HEK293 (cell line): ENCODE data around the gene PCMT1.
A peak's percentile ranks its signal among the peaks of the same experiment; 100 is the strongest.

Experiments
- CTCF ChIP-seq: fragments of 450-650 bp; formaldehyde crosslinking; IDR thresholded peaks from 2 replicates; pipeline ENCODE4 v1.5.1; 2016; ENCODE audit warnings: missing biosample characterization, missing genetic modification characterization
- FEZF1 ChIP-seq: fragments of 450-650 bp; formaldehyde crosslinking; IDR thresholded peaks from 2 replicates; pipeline ENCODE4 v1.5.1; 2016; ENCODE audit warnings: missing biosample characterization, missing genetic modification characterization
- KLF1 ChIP-seq: fragments of 450-650 bp; formaldehyde crosslinking; IDR thresholded peaks from 2 replicates; pipeline ENCODE4 v1.5.1; 2016; ENCODE audit warnings: missing biosample characterization, missing genetic modification characterization
- PRDM10 ChIP-seq: fragments of 450-650 bp; formaldehyde crosslinking; IDR thresholded peaks from 2 replicates; pipeline ENCODE4 v1.5.1; 2016; ENCODE audit warnings: missing biosample characterization, missing genetic modification characterization
- RBAK ChIP-seq: fragments of 450-650 bp; formaldehyde crosslinking; IDR thresholded peaks from 2 replicates; pipeline ENCODE4 v1.5.1; 2016; ENCODE audit warnings: missing biosample characterization, missing genetic modification characterization
- SCRT2 ChIP-seq: fragments of 450-650 bp; formaldehyde crosslinking; IDR thresholded peaks from 2 replicates; pipeline ENCODE4 v1.5.1; 2016; ENCODE audit warnings: missing biosample characterization, missing genetic modification characterization
- SP3 ChIP-seq: fragments of 450-650 bp; formaldehyde crosslinking; IDR thresholded peaks from 2 replicates; pipeline ENCODE4 v1.5.1; 2016; ENCODE audit warnings: missing biosample characterization, missing genetic modification characterization
- SP7 ChIP-seq: fragments of 450-650 bp; formaldehyde crosslinking; IDR thresholded peaks from 2 replicates; pipeline ENCODE4 v1.5.1; 2016; ENCODE audit warnings: missing biosample characterization, missing genetic modification characterization
- YY1 ChIP-seq: fragments of 450-650 bp; formaldehyde crosslinking; IDR thresholded peaks from 2 replicates; pipeline ENCODE4 v1.5.1; 2018; ENCODE audit warnings: missing biosample characterization, missing genetic modification characterization
- ZBTB48 ChIP-seq: fragments of 450-650 bp; formaldehyde crosslinking; IDR thresholded peaks from 2 replicates; pipeline ENCODE4 v1.5.1; 2016; ENCODE audit warnings: missing biosample characterization, missing genetic modification characterization
- ZEB2 ChIP-seq: fragments of 450-650 bp; formaldehyde crosslinking; IDR thresholded peaks from 2 replicates; pipeline ENCODE4 v1.5.1; 2016; ENCODE audit warnings: missing biosample characterization, missing genetic modification characterization
- ZFP3 ChIP-seq: fragments of 450-650 bp; formaldehyde crosslinking; IDR thresholded peaks from 2 replicates; pipeline ENCODE4 v1.5.1; 2016; ENCODE audit warnings: low read depth, missing biosample characterization, missing genetic modification characterization
- ZFP41 ChIP-seq: fragments of 450-650 bp; formaldehyde crosslinking; IDR thresholded peaks from 2 replicates; pipeline ENCODE4 v1.5.1; 2016; ENCODE audit warnings: missing biosample characterization, missing genetic modification characterization, borderline replicate concordance
- ZNF121 ChIP-seq: fragments of 450-650 bp; formaldehyde crosslinking; IDR thresholded peaks from 2 replicates; pipeline ENCODE4 v1.5.1; 2016; ENCODE audit warnings: missing biosample characterization, missing genetic modification characterization
- ZNF16 ChIP-seq: fragments of 450-650 bp; formaldehyde crosslinking; IDR thresholded peaks from 2 replicates; pipeline ENCODE4 v1.5.1; 2016; ENCODE audit warnings: low read depth, missing biosample characterization, missing genetic modification characterization
- ZNF19 ChIP-seq: fragments of 450-650 bp; formaldehyde crosslinking; IDR thresholded peaks from 2 replicates; pipeline ENCODE4; 2016; ENCODE audit warnings: missing biosample characterization, missing genetic modification characterization, low read depth
- ZNF37A ChIP-seq: fragments of 450-650 bp; IDR thresholded peaks from 2 replicates; pipeline ENCODE4 v1.5.1; 2018; ENCODE audit warnings: missing biosample characterization, missing genetic modification characterization
- ZNF48 ChIP-seq: fragments of 450-650 bp; formaldehyde crosslinking; IDR thresholded peaks from 2 replicates; pipeline ENCODE4 v1.5.1; 2016; ENCODE audit warnings: missing biosample characterization, missing genetic modification characterization
- ZNF548 ChIP-seq: fragments of 450-650 bp; formaldehyde crosslinking; IDR thresholded peaks from 2 replicates; pipeline ENCODE4 v1.5.1; 2016; ENCODE audit warnings: missing biosample characterization, missing genetic modification characterization
- ZNF560 ChIP-seq: fragments of 450-650 bp; formaldehyde crosslinking; IDR thresholded peaks from 2 replicates; pipeline ENCODE4 v1.5.1; 2017; ENCODE audit warnings: missing biosample characterization, missing genetic modification characterization, borderline replicate concordance
- ZNF561 ChIP-seq: fragments of 450-650 bp; IDR thresholded peaks from 2 replicates; pipeline ENCODE4 v1.5.1; 2018; ENCODE audit warnings: missing biosample characterization, missing genetic modification characterization, borderline replicate concordance
- ZNF596 ChIP-seq: fragments of 450-650 bp; IDR thresholded peaks from 2 replicates; pipeline ENCODE4 v1.5.0; 2018; ENCODE audit warnings: missing biosample characterization, mild to moderate bottlenecking, missing genetic modification characterization, moderate library complexity
- ZNF623 ChIP-seq: fragments of 450-650 bp; formaldehyde crosslinking; IDR thresholded peaks from 2 replicates; pipeline ENCODE4 v1.5.1; 2016; ENCODE audit warnings: missing biosample characterization, missing genetic modification characterization
- ZNF660 ChIP-seq: fragments of 450-650 bp; IDR thresholded peaks from 2 replicates; pipeline ENCODE4 v1.5.1; 2018; ENCODE audit warnings: missing biosample characterization, mild to moderate bottlenecking, missing genetic modification characterization
- ZNF701 ChIP-seq: fragments of 450-650 bp; formaldehyde crosslinking; IDR thresholded peaks from 2 replicates; pipeline ENCODE4 v1.5.1; 2016; ENCODE audit warnings: missing biosample characterization, missing genetic modification characterization
- ZNF707 ChIP-seq: fragments of 450-650 bp; formaldehyde crosslinking; IDR thresholded peaks from 2 replicates; pipeline ENCODE4 v1.5.1; 2016; ENCODE audit warnings: missing biosample characterization, missing genetic modification characterization
- TF ChIP-seq, protein P1 (sequence below): fragments of 450-650 bp; formaldehyde crosslinking; IDR thresholded peaks from 2 replicates; pipeline ENCODE4 v1.5.1; 2016; ENCODE audit warnings: missing biosample characterization, missing genetic modification characterization, borderline replicate concordance
- TF ChIP-seq, protein P2 (sequence below): fragments of 450-650 bp; formaldehyde crosslinking; IDR thresholded peaks from 2 replicates; pipeline ENCODE4 v1.5.1; 2017; ENCODE audit warnings: missing biosample characterization, missing genetic modification characterization

Gene PCMT1

GRCh38 chr6:149840345-149841075 lies 91.0 kb downstream of the PCMT1 start (continued):
- TF ChIP-seq ZNF37A (tag by site-specific recombination): no peak
- 0 out of 2 replicates have a peak, but pooled peaks have one; percentile 25 for TF ChIP-seq ZNF660 (tag by site-specific recombination)
- TF ChIP-seq KLF1 (tag by site-specific recombination): no peak
- 0 out of 2 replicates have a peak, but pooled peaks have one; percentile 19 for TF ChIP-seq PRDM10 (tag by site-specific recombination)
- TF ChIP-seq ZNF596 (tag by site-specific recombination): no peak
- TF ChIP-seq, protein P1, sequence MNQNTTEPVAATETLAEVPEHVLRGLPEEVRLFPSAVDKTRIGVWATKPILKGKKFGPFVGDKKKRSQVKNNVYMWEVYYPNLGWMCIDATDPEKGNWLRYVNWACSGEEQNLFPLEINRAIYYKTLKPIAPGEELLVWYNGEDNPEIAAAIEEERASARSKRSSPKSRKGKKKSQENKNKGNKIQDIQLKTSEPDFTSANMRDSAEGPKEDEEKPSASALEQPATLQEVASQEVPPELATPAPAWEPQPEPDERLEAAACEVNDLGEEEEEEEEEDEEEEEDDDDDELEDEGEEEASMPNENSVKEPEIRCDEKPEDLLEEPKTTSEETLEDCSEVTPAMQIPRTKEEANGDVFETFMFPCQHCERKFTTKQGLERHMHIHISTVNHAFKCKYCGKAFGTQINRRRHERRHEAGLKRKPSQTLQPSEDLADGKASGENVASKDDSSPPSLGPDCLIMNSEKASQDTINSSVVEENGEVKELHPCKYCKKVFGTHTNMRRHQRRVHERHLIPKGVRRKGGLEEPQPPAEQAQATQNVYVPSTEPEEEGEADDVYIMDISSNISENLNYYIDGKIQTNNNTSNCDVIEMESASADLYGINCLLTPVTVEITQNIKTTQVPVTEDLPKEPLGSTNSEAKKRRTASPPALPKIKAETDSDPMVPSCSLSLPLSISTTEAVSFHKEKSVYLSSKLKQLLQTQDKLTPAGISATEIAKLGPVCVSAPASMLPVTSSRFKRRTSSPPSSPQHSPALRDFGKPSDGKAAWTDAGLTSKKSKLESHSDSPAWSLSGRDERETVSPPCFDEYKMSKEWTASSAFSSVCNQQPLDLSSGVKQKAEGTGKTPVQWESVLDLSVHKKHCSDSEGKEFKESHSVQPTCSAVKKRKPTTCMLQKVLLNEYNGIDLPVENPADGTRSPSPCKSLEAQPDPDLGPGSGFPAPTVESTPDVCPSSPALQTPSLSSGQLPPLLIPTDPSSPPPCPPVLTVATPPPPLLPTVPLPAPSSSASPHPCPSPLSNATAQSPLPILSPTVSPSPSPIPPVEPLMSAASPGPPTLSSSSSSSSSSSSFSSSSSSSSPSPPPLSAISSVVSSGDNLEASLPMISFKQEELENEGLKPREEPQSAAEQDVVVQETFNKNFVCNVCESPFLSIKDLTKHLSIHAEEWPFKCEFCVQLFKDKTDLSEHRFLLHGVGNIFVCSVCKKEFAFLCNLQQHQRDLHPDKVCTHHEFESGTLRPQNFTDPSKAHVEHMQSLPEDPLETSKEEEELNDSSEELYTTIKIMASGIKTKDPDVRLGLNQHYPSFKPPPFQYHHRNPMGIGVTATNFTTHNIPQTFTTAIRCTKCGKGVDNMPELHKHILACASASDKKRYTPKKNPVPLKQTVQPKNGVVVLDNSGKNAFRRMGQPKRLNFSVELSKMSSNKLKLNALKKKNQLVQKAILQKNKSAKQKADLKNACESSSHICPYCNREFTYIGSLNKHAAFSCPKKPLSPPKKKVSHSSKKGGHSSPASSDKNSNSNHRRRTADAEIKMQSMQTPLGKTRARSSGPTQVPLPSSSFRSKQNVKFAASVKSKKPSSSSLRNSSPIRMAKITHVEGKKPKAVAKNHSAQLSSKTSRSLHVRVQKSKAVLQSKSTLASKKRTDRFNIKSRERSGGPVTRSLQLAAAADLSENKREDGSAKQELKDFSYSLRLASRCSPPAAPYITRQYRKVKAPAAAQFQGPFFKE (tag by site-specific recombination): no peak
- TF ChIP-seq ZNF560 (tag by site-specific recombination): no peak
- no peak for TF ChIP-seq ZFP41 (tag by site-specific recombination)
- TF ChIP-seq, protein P2, sequence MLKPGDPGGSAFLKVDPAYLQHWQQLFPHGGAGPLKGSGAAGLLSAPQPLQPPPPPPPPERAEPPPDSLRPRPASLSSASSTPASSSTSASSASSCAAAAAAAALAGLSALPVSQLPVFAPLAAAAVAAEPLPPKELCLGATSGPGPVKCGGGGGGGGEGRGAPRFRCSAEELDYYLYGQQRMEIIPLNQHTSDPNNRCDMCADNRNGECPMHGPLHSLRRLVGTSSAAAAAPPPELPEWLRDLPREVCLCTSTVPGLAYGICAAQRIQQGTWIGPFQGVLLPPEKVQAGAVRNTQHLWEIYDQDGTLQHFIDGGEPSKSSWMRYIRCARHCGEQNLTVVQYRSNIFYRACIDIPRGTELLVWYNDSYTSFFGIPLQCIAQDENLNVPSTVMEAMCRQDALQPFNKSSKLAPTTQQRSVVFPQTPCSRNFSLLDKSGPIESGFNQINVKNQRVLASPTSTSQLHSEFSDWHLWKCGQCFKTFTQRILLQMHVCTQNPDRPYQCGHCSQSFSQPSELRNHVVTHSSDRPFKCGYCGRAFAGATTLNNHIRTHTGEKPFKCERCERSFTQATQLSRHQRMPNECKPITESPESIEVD (tag by site-specific recombination): no peak
- no peak for TF ChIP-seq ZNF19 (tag by site-specific recombination)
- TF ChIP-seq ZNF561: no peak; the same call in 1 of the 2 replicates
- no peak for TF ChIP-seq RBAK (tag by site-specific recombination)
- TF ChIP-seq ZNF623 (tag by site-specific recombination): no peak
- no peak for TF ChIP-seq ZNF48 (tag by site-specific recombination)
- 0 out of 2 replicates have a peak, but pooled peaks have one; percentile 26 for TF ChIP-seq SP3 (tag by site-specific recombination)
- no peak for TF ChIP-seq YY1 (tag by site-specific recombination)
- no peak for TF ChIP-seq ZNF121 (tag by site-specific recombination)
- no peak for TF ChIP-seq FEZF1
- TF ChIP-seq ZNF548 (tag by site-specific recombination): no peak
- TF ChIP-seq SP7 (tag by site-specific recombination): 0 out of 2 replicates have a peak, but pooled peaks have one; percentile 13
- 0 out of 2 replicates have a peak, but pooled peaks have one; percentile 49 for TF ChIP-seq ZEB2
- no peak for TF ChIP-seq ZNF701 (tag by site-specific recombination)
- TF ChIP-seq ZFP3 (tag by site-specific recombination): no peak
- peak; percentile 68; the same call in 1 of the 2 replicates for TF ChIP-seq ZBTB48
- no peak for TF ChIP-seq ZNF16 (tag by site-specific recombination)
- peak; percentile 59 for TF ChIP-seq SCRT2 (tag by site-specific recombination)
- peak; percentile 61 for TF ChIP-seq CTCF
- no peak for TF ChIP-seq ZNF707 (tag by site-specific recombination)
